Testis (tissue), 2 donors: ENCODE results near the gene APPBP2.

Experiments used
- CTCF ChIP-seq, 3 experiments: fragments of 450-650 bp in 2 of 3; fragments of 200-600 bp in 1 of 3; sonication (generic) in 1 of 3; IDR thresholded peaks; one replicate each; pipeline ENCODE4 v1.5.1; 2016 to 2019; ENCODE audit warnings: antibody characterized with exemption in 3 of 3, mild to moderate bottlenecking in 2 of 3, moderate library complexity in 1 of 3
- POLR2A ChIP-seq: fragments of 450-650 bp; IDR thresholded peaks from one replicate; pipeline ENCODE4 v1.6.1; 2017; ENCODE audit warnings: antibody characterized with exemption, mild to moderate bottlenecking, moderate library complexity

- no peak for TF ChIP-seq CTCF (IDR thresholded peaks at IDR 0.05)
- no peak for TF ChIP-seq POLR2A
Observed at GRCh38 chr17:60461584-60461983, 64.5 kb downstream of the APPBP2 start.
